ENCODE data around the gene PLCB4.

- TF ChIP-seq CTCF (conservative IDR thresholded peaks at IDR 0.05; ENCODE audit: low read length) (no peak), EZH2phosphoT487 (IDR thresholded peaks at IDR 0.05; ENCODE audit: borderline replicate concordance) (no peak)
These were observed 421.3 kb downstream of the PLCB4 start for GRCh38 chr20:9490161-9490560.
